Stromal cell of bone marrow (primary cell): Measurements from ENCODE around the gene GRIN3B.

Source experiments
- DNase-seq: peaks from one replicate; pipeline ENCODE4 v3.0.0-alpha.2; 2012; ENCODE audit warnings: low read depth

GRIN3B gene

GRCh38 chr19:1007399-1008251 is 7.4 kb downstream of the GRIN3B start:
- no peak for DNase-seq

- no peak for DNase-seq
These were observed 8.2 kb downstream of the GRIN3B start for GRCh38 chr19:1008268-1009040.

- DNase-seq, result no peak
These were observed 9.1 kb downstream of the GRIN3B start for GRCh38 chr19:1009041-1009980.

- no peak for DNase-seq
These were observed 9.8 kb downstream of the GRIN3B start for GRCh38 chr19:1009981-1010538.

- no peak for DNase-seq
These were observed 10.6 kb downstream of the GRIN3B start for GRCh38 chr19:1010586-1011510.

- DNase-seq, result no peak
These were observed 11.7 kb downstream of the GRIN3B start for GRCh38 chr19:1011831-1012333.

- DNase-seq, result no peak
These were observed 12.1 kb downstream of the GRIN3B start for GRCh38 chr19:1012334-1012733.

- DNase-seq, result no peak
These were observed 13.0 kb downstream of the GRIN3B start for GRCh38 chr19:1013218-1013617.

- no peak for DNase-seq
These were observed 14.2 kb downstream of the GRIN3B start for GRCh38 chr19:1014161-1015060.

- no peak for DNase-seq
These were observed 15.0 kb downstream of the GRIN3B start for GRCh38 chr19:1015061-1015781.

GRCh38 chr19:1015782-1016646 is 15.8 kb downstream of the GRIN3B start:
- DNase-seq, result no peak

- no peak for DNase-seq
These were observed 16.5 kb downstream of the GRIN3B start for GRCh38 chr19:1016647-1017114.

- DNase-seq, result no peak
These were observed 17.1 kb downstream of the GRIN3B start for GRCh38 chr19:1017115-1017905.

- no peak for DNase-seq
These were observed 17.7 kb downstream of the GRIN3B start for GRCh38 chr19:1017906-1018305.

- no peak for DNase-seq
These were observed 18.2 kb downstream of the GRIN3B start for GRCh38 chr19:1018393-1018792.

- no peak for DNase-seq
These were observed 18.9 kb downstream of the GRIN3B start for GRCh38 chr19:1018932-1019615.
